H9 (cell line): ENCODE results near the gene OR13J1. TPM values are rescaled to one million over a fixed set of nuclear protein-coding genes. Genes with fewer than 3 reads are reported as not detected.

Experiments
- DNase-seq: peaks from one replicate; pipeline ENCODE4 v3.0.0-alpha.2; 2017
- H2AFZ ChIP-seq: one replicate; pipeline ENCODE4 v1.6.1; 2013; ENCODE audit warnings: mild to moderate bottlenecking, low read length, control low read depth, moderate library complexity
- H2AK5ac ChIP-seq: 2 replicates; pipeline ENCODE4 v1.6.1; 2013; ENCODE audit warnings: low read length, control low read depth, mixed read lengths; ENCODE audit not compliant: insufficient read length
- H2BK120ac ChIP-seq: one replicate; pipeline ENCODE4 v1.6.1; 2013; ENCODE audit warnings: low read depth, mild to moderate bottlenecking, low read length, control low read depth, inconsistent platforms; ENCODE audit not compliant: poor library complexity, severe bottlenecking
- H2BK12ac ChIP-seq: 2 replicates; pipeline ENCODE4 v1.6.1; 2013; ENCODE audit warnings: low read length, control low read depth, mixed read lengths, low read depth; ENCODE audit not compliant: insufficient read length
- H2BK15ac ChIP-seq: 2 replicates; pipeline ENCODE4 v1.6.1; 2013; ENCODE audit warnings: low read depth, low read length, control low read depth
- H2BK20ac ChIP-seq: one replicate; pipeline ENCODE4 v1.6.1; 2013; ENCODE audit warnings: low read depth, mild to moderate bottlenecking, low read length, control low read depth, inconsistent platforms; ENCODE audit not compliant: poor library complexity, severe bottlenecking
- H2BK5ac ChIP-seq: 2 replicates; pipeline ENCODE4 v1.6.1; 2013; ENCODE audit warnings: low read length, control low read depth, mixed read lengths; ENCODE audit not compliant: insufficient read length
- H3K14ac ChIP-seq: 2 replicates; pipeline ENCODE4 v1.6.1; 2013; ENCODE audit warnings: low read length, control low read depth; ENCODE audit not compliant: insufficient read depth
- H3K18ac ChIP-seq: 2 replicates; pipeline ENCODE4 v1.6.1; 2013; ENCODE audit warnings: low read depth, mild to moderate bottlenecking, mixed read lengths, low read length, control low read depth; ENCODE audit not compliant: insufficient read length
- H3K23ac ChIP-seq: 2 replicates; pipeline ENCODE4 v1.6.1; 2013; ENCODE audit warnings: low read length, control low read depth, mixed read lengths, low read depth; ENCODE audit not compliant: insufficient read length
- H3K23me2 ChIP-seq: 2 replicates; pipeline ENCODE4 v1.6.1; 2013; ENCODE audit warnings: low read depth, mild to moderate bottlenecking, mixed read lengths, low read length, control low read depth; ENCODE audit not compliant: insufficient read length, poor library complexity, severe bottlenecking
- H3K27ac ChIP-seq: 2 replicates; pipeline ENCODE4 v1.5.1; 2013; ENCODE audit warnings: low read length, control low read depth, mixed read lengths, low read depth; ENCODE audit not compliant: insufficient read length
- H3K27me3 ChIP-seq: 2 replicates; pipeline ENCODE4 v1.6.1; 2013; ENCODE audit warnings: low read length, control low read depth, inconsistent platforms; ENCODE audit not compliant: insufficient read depth
- H3K4ac ChIP-seq: 2 replicates; pipeline ENCODE4 v1.6.1; 2013; ENCODE audit warnings: low read depth, mild to moderate bottlenecking, control low read depth, inconsistent platforms, low read length, moderate library complexity
- H3K4me1 ChIP-seq: 2 replicates; pipeline ENCODE4 v1.6.1; 2013; ENCODE audit warnings: low read length, control low read depth, inconsistent platforms; ENCODE audit not compliant: insufficient read depth
- H3K4me2 ChIP-seq: 2 replicates; pipeline ENCODE4 v1.6.1; 2013; ENCODE audit warnings: low read length, control low read depth, mixed read lengths; ENCODE audit not compliant: insufficient read length, insufficient read depth
- H3K56ac ChIP-seq: 2 replicates; pipeline ENCODE4 v1.6.1; 2013; ENCODE audit warnings: low read depth, mild to moderate bottlenecking, mixed read lengths, low read length, control low read depth; ENCODE audit not compliant: insufficient read length
- H3K79me1 ChIP-seq: 2 replicates; pipeline ENCODE4 v1.6.1; 2013; ENCODE audit warnings: low read depth, mild to moderate bottlenecking, moderate library complexity, low read length, control low read depth, inconsistent platforms; ENCODE audit not compliant: insufficient read depth, poor library complexity, severe bottlenecking
- H3K79me2 ChIP-seq: 2 replicates; pipeline ENCODE4 v1.6.1; 2013; ENCODE audit warnings: low read length, control low read depth, inconsistent platforms; ENCODE audit not compliant: insufficient read depth
- H3K9ac ChIP-seq: 2 replicates; pipeline ENCODE4 v1.6.1; 2013; ENCODE audit warnings: low read length, control low read depth, mixed read lengths; ENCODE audit not compliant: insufficient read length; ENCODE audit errors: extremely low read depth
- H3K9me3 ChIP-seq: one replicate; pipeline ENCODE4 v1.6.1; 2013; ENCODE audit warnings: low read depth, low read length, inconsistent platforms; ENCODE audit not compliant: control insufficient read depth
- H3T11ph ChIP-seq: one replicate; pipeline ENCODE4 v1.6.1; 2013; ENCODE audit warnings: mild to moderate bottlenecking, low read length, control low read depth, inconsistent platforms
- H4K20me1 ChIP-seq: one replicate; pipeline ENCODE4 v1.6.1; 2013; ENCODE audit not compliant: control insufficient read depth, insufficient read length, insufficient read depth
- H4K5ac ChIP-seq: 2 replicates; pipeline ENCODE4 v1.6.1; 2013; ENCODE audit warnings: low read depth, mild to moderate bottlenecking, mixed read lengths, low read length, control low read depth; ENCODE audit not compliant: insufficient read length
- H4K8ac ChIP-seq: replicated peaks from 2 replicates; pipeline ENCODE4 v1.6.1; 2013; ENCODE audit warnings: low read length, control low read depth, mixed read lengths, low read depth; ENCODE audit not compliant: insufficient read length
- H4K91ac ChIP-seq: 2 replicates; pipeline ENCODE4 v1.6.1; 2013; ENCODE audit warnings: low read depth, mild to moderate bottlenecking, moderate library complexity, mixed read lengths, low read length, control low read depth; ENCODE audit not compliant: insufficient read length
- H3K27ac Mint-ChIP-seq, 3 experiments: 2 replicates in 2 of 3; 3 replicates in 1 of 3; pipeline ENCODE4 v1.8.0; 2020 to 2021; ENCODE audit warnings: mixed read lengths in 3 of 3, mild to moderate bottlenecking in 1 of 3, moderate library complexity in 1 of 3
- H3K27me3 Mint-ChIP-seq: 2 replicates; pipeline ENCODE4 v1.8.0; 2021; ENCODE audit warnings: low read depth, mild to moderate bottlenecking, moderate library complexity, mixed read lengths
- H3K36me3 Mint-ChIP-seq, 3 experiments: 2 replicates in 2 of 3; 3 replicates in 1 of 3; pipeline ENCODE4 v1.8.0; 2020 to 2021; ENCODE audit warnings: low read depth in 3 of 3, mixed read lengths in 3 of 3; ENCODE audit not compliant: insufficient read depth in 1 of 3
- H3K4me1 Mint-ChIP-seq, 2 experiments: 2 replicates each; pipeline ENCODE4 v1.8.0; 2020; ENCODE audit warnings: mixed read lengths in 2 of 2
- H3K4me3 Mint-ChIP-seq, 2 experiments: 2 replicates in 1 of 2; 3 replicates in 1 of 2; pipeline ENCODE4 v1.8.0; 2020 to 2021; ENCODE audit warnings: mild to moderate bottlenecking in 2 of 2, mixed read lengths in 2 of 2, moderate library complexity in 1 of 2
- H3K9me3 Mint-ChIP-seq, 2 experiments: 2 replicates in 1 of 2; 3 replicates in 1 of 2; pipeline ENCODE4 v1.8.0; 2020; ENCODE audit warnings: mild to moderate bottlenecking in 2 of 2, mixed read lengths in 2 of 2, moderate library complexity in 1 of 2
- WGBS: extraction: QIAGEN DNeasy Blood & Tissue Kit; methylation state at CpG from one replicate; pipeline ENCODE4 v1.1.7; 2013; ENCODE audit warnings: missing lambda C conversion rate, low lambda C conversion rate, mixed read lengths; ENCODE audit not compliant: insufficient read length; ENCODE audit errors: extremely low coverage; 5-methylcytosine and 5-hydroxymethylcytosine counted together
- total RNA-seq: library from RNA; stranded (reverse); gene quantifications from 2 replicates; pipeline ENCODE4 v1.2.1, GENCODE V29; 2021
- TF ChIP-seq, protein P1 (sequence below): fragments of 200-600 bp; sonication (generic); conservative IDR thresholded peaks from 3 replicates; pipeline ENCODE4 v1.8.0; 2021; ENCODE audit warnings: antibody characterized with exemption, mild to moderate bottlenecking

Gene OR13J1
- total RNA-seq, 1 experiment from 2014 or later: not detected

DNA sequence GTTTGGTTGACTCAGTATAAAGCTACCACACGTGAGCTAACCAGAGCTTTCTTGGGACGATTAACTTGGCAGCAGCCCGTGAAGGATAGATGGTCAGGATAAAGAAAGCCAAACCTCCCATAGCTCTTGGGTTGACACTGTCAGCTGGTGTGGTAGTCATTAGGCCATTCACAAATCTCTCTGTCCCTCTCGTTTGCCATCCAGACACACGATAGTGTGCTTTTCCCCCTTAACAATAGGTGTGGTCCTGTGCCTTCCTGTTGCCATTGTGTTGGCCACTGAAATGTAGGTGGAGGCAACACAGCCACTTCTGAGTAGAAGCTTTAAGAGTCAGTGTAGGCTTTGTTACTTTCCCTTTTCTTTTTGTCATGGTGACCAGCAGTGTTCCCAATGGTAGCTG is 11.7 kb downstream of the OR13J1 start:
- H3K79me1 ChIP-seq: no peaks in the 10 kb centered on the region
- Mint-ChIP-seq H3K4me3 (no peak overlapping the region), H3K9me3 (no peaks in the 10 kb centered on the region), H3K4me1 (peaks cover 6% of the 10 kb centered on the region in 2 experiments), H3K36me3 (no peaks in the 10 kb centered on the region), H3K27ac (no peak overlapping the region), H3K27me3 (peaks cover 42% of the 10 kb centered on the region)
- WGBS: no CpG with 5 or more reads among the region's 5 CpGs
- H4K91ac ChIP-seq: no peak overlapping the region
- DNase-seq: no peak
- H3K9ac ChIP-seq: no peak overlapping the region
- H3K27ac ChIP-seq: no peak overlapping the region
- no peak overlapping the region for H3K56ac ChIP-seq
- no peak overlapping the region for H3K4ac ChIP-seq
- H3K4me2 ChIP-seq: no peak overlapping the region
- H2BK12ac ChIP-seq: no peak overlapping the region
- H3K27me3 ChIP-seq: no peaks in the 10 kb centered on the region
- no peaks in the 10 kb centered on the region for H3K9me3 ChIP-seq
- H3K14ac ChIP-seq: no peak overlapping the region
- H3K18ac ChIP-seq: no peak overlapping the region
- no peak overlapping the region for H2AFZ ChIP-seq
- TF ChIP-seq, protein P1, sequence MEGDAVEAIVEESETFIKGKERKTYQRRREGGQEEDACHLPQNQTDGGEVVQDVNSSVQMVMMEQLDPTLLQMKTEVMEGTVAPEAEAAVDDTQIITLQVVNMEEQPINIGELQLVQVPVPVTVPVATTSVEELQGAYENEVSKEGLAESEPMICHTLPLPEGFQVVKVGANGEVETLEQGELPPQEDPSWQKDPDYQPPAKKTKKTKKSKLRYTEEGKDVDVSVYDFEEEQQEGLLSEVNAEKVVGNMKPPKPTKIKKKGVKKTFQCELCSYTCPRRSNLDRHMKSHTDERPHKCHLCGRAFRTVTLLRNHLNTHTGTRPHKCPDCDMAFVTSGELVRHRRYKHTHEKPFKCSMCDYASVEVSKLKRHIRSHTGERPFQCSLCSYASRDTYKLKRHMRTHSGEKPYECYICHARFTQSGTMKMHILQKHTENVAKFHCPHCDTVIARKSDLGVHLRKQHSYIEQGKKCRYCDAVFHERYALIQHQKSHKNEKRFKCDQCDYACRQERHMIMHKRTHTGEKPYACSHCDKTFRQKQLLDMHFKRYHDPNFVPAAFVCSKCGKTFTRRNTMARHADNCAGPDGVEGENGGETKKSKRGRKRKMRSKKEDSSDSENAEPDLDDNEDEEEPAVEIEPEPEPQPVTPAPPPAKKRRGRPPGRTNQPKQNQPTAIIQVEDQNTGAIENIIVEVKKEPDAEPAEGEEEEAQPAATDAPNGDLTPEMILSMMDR: no peak
- no peaks in the 10 kb centered on the region for H3K23me2 ChIP-seq
- H2BK5ac ChIP-seq: no peak overlapping the region
- H3K79me2 ChIP-seq: no peaks in the 10 kb centered on the region
- H2BK15ac ChIP-seq: no peak overlapping the region
- no peak overlapping the region for H4K8ac ChIP-seq
- no peaks in the 10 kb centered on the region for H4K20me1 ChIP-seq
- no peak overlapping the region for H2AK5ac ChIP-seq
- no peaks in the 10 kb centered on the region for H3K4me1 ChIP-seq
- H2BK20ac ChIP-seq: no peak overlapping the region
- no peak overlapping the region for H3K23ac ChIP-seq
- H2BK120ac ChIP-seq: no peak overlapping the region
- no peak overlapping the region for H4K5ac ChIP-seq
- no peak overlapping the region for H3T11ph ChIP-seq
